ENCODE data around the gene UBE2F. TPM values are rescaled to one million over a fixed set of nuclear protein-coding genes. Genes with fewer than 3 reads are reported as not detected.

UBE2F gene
- total RNA-seq, 2 experiments from 2014 or later = 19.9 to 27.1 TPM

GRCh38 chr2:238080518-238080917 is 113.7 kb downstream of the UBE2F start:
- POLR2A ChIA-PET = no interaction called here
- intact Hi-C loops (cut with micrococcal nuclease; ENCODE audit: unreplicated experiment) = no loop called here

GRCh38 chr2:238081150-238081549 is 114.3 kb downstream of the UBE2F start:
- CTCF ChIA-PET (ENCODE audit: unreplicated experiment) = no interaction called here
- DNase-seq (ENCODE audit: low spot score) = no peak
- Histone ChIP-seq H3K4me3 (ENCODE audit: low read depth, low read length, poor library complexity, severe bottlenecking) (no peak overlapping the region), H3K36me3 (ENCODE audit: insufficient read depth, low read length) (peaks cover 54% of the 10 kb centered on the region), H3K79me2 (ENCODE audit: insufficient read depth, low read depth, low read length) (no peaks in the 10 kb centered on the region), H3K4me2 (ENCODE audit: low read length) (no peak overlapping the region), H3K9me3 (ENCODE audit: low read length) (peaks cover 9% of the 10 kb centered on the region; the same call in 1 of the 2 replicates), H3K4me1 (ENCODE audit: insufficient read depth, low read length, poor library complexity, severe bottlenecking) (no peaks in the 10 kb centered on the region), H4K20me1 (ENCODE audit: insufficient read depth, low read length) (no peaks in the 10 kb centered on the region), H3K27ac (ENCODE audit: low read depth, low read length, poor library complexity, severe bottlenecking) (no peak overlapping the region), H2AFZ (ENCODE audit: low read length) (no peak overlapping the region), H3K9me2 (ENCODE audit: insufficient read depth, low read length) (no peaks in the 10 kb centered on the region)
- BruUV-seq (replicated peaks) = no TSS peak
- intact Hi-C loops (cut with micrococcal nuclease; ENCODE audit: unreplicated experiment) = no loop called here
- TF ChIP-seq CTCF (conservative IDR thresholded peaks at IDR 0.05; ENCODE audit: low read length) (no peak), EZH2phosphoT487 (IDR thresholded peaks at IDR 0.05; ENCODE audit: borderline replicate concordance, low read depth, low read length) (no peak)
- POLR2A ChIA-PET = no interaction called here

More at GRCh38 chr2:238080518-238080917, 113.7 kb downstream of the UBE2F start:
- Histone ChIP-seq H3K9me3 (ENCODE audit: low read length) (peaks cover 9% of the 10 kb centered on the region; the same call in 1 of the 2 replicates), H3K79me2 (ENCODE audit: insufficient read depth, low read depth, low read length) (no peaks in the 10 kb centered on the region), H3K4me3 (ENCODE audit: low read depth, low read length, poor library complexity, severe bottlenecking) (no peak overlapping the region), H3K36me3 (ENCODE audit: insufficient read depth, low read length) (peaks cover 56% of the 10 kb centered on the region), H3K4me2 (ENCODE audit: low read length) (no peak overlapping the region), H3K4me1 (ENCODE audit: insufficient read depth, low read length, poor library complexity, severe bottlenecking) (no peaks in the 10 kb centered on the region), H4K20me1 (ENCODE audit: insufficient read depth, low read length) (no peaks in the 10 kb centered on the region), H3K27ac (ENCODE audit: low read depth, low read length, poor library complexity, severe bottlenecking) (no peak overlapping the region), H2AFZ (ENCODE audit: low read length) (no peak overlapping the region), H3K9me2 (ENCODE audit: insufficient read depth, low read length) (no peaks in the 10 kb centered on the region)
- CTCF ChIA-PET (ENCODE audit: unreplicated experiment) = no interaction called here
- no peak for DNase-seq (ENCODE audit: low spot score)
- no peak for TF ChIP-seq EZH2phosphoT487 (IDR thresholded peaks at IDR 0.05; ENCODE audit: borderline replicate concordance, low read depth, low read length)
- no peak for TF ChIP-seq CTCF (conservative IDR thresholded peaks at IDR 0.05; ENCODE audit: low read length)
- BruUV-seq (replicated peaks) = no TSS peak

- no peak for DNase-seq (ENCODE audit: low spot score)
- H4K20me1 ChIP-seq (ENCODE audit: insufficient read depth, low read length) = no peaks in the 10 kb centered on the region
- no TSS peak for BruUV-seq (replicated peaks)
- H3K79me2 ChIP-seq (ENCODE audit: insufficient read depth, low read depth, low read length) = no peaks in the 10 kb centered on the region
- peaks cover 54% of the 10 kb centered on the region for H3K36me3 ChIP-seq (ENCODE audit: insufficient read depth, low read length)
- TF ChIP-seq EZH2phosphoT487 (IDR thresholded peaks at IDR 0.05; ENCODE audit: borderline replicate concordance, low read depth, low read length) (no peak), CTCF (conservative IDR thresholded peaks at IDR 0.05; ENCODE audit: low read length) (no peak)
- CTCF ChIA-PET (ENCODE audit: unreplicated experiment) = no interaction called here
- no peak overlapping the region for H3K27ac ChIP-seq (ENCODE audit: low read depth, low read length, poor library complexity, severe bottlenecking)
- POLR2A ChIA-PET = no interaction called here
- H3K4me2 ChIP-seq (ENCODE audit: low read length) = no peak overlapping the region
- peaks cover 9% of the 10 kb centered on the region; the same call in 1 of the 2 replicates for H3K9me3 ChIP-seq (ENCODE audit: low read length)
- no peak overlapping the region for H3K4me3 ChIP-seq (ENCODE audit: low read depth, low read length, poor library complexity, severe bottlenecking)
- intact Hi-C loops (cut with micrococcal nuclease; ENCODE audit: unreplicated experiment) = no loop called here
- no peaks in the 10 kb centered on the region for H3K4me1 ChIP-seq (ENCODE audit: insufficient read depth, low read length, poor library complexity, severe bottlenecking)
- H2AFZ ChIP-seq (ENCODE audit: low read length) = no peak overlapping the region
- no peaks in the 10 kb centered on the region for H3K9me2 ChIP-seq (ENCODE audit: insufficient read depth, low read length)
Measured at GRCh38 chr2:238081561-238081960, 114.7 kb downstream of the UBE2F start.
